Epithelial cell of esophagus (primary cell): Measurements from ENCODE around the gene SFI1.

Experiments
- DNase-seq: peaks from one replicate; pipeline ENCODE4 v3.0.0; 2010; ENCODE audit warnings: low read depth
- H3K4me3 ChIP-seq: 2 replicates; pipeline ENCODE4 v1.5.1; 2011; ENCODE audit warnings: mild to moderate bottlenecking, low read length, control low read depth
- TF ChIP-seq, protein P1 (sequence below): IDR thresholded peaks from 2 replicates; pipeline ENCODE4 v1.5.1; 2011; ENCODE audit warnings: low read depth, mild to moderate bottlenecking, low read length, control low read depth, inconsistent platforms; ENCODE audit not compliant: insufficient read depth; ENCODE audit errors: missing control alignments

SFI1 gene, protein sequence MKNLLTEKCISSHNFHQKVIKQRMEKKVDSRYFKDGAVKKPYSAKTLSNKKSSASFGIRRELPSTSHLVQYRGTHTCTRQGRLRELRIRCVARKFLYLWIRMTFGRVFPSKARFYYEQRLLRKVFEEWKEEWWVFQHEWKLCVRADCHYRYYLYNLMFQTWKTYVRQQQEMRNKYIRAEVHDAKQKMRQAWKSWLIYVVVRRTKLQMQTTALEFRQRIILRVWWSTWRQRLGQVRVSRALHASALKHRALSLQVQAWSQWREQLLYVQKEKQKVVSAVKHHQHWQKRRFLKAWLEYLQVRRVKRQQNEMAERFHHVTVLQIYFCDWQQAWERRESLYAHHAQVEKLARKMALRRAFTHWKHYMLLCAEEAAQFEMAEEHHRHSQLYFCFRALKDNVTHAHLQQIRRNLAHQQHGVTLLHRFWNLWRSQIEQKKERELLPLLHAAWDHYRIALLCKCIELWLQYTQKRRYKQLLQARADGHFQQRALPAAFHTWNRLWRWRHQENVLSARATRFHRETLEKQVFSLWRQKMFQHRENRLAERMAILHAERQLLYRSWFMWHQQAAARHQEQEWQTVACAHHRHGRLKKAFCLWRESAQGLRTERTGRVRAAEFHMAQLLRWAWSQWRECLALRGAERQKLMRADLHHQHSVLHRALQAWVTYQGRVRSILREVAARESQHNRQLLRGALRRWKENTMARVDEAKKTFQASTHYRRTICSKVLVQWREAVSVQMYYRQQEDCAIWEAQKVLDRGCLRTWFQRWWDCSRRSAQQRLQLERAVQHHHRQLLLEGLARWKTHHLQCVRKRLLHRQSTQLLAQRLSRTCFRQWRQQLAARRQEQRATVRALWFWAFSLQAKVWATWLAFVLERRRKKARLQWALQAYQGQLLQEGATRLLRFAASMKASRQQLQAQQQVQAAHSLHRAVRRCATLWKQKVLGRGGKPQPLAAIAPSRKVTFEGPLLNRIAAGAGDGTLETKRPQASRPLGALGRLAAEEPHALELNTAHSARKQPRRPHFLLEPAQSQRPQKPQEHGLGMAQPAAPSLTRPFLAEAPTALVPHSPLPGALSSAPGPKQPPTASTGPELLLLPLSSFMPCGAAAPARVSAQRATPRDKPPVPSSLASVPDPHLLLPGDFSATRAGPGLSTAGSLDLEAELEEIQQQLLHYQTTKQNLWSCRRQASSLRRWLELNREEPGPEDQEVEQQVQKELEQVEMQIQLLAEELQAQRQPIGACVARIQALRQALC

GRCh38 chr22:31496007-31496734 is at the start of gene SFI1:
SFI1 (plus strand) TSS chr22:31496536; CDS start chr22:31508285, 11,749 bp downstream.
- H3K4me3 ChIP-seq, result peak within 1 kb of the TSS; percentile 83
- peak; percentile 91 for DNase-seq
- TF ChIP-seq, protein P1, sequence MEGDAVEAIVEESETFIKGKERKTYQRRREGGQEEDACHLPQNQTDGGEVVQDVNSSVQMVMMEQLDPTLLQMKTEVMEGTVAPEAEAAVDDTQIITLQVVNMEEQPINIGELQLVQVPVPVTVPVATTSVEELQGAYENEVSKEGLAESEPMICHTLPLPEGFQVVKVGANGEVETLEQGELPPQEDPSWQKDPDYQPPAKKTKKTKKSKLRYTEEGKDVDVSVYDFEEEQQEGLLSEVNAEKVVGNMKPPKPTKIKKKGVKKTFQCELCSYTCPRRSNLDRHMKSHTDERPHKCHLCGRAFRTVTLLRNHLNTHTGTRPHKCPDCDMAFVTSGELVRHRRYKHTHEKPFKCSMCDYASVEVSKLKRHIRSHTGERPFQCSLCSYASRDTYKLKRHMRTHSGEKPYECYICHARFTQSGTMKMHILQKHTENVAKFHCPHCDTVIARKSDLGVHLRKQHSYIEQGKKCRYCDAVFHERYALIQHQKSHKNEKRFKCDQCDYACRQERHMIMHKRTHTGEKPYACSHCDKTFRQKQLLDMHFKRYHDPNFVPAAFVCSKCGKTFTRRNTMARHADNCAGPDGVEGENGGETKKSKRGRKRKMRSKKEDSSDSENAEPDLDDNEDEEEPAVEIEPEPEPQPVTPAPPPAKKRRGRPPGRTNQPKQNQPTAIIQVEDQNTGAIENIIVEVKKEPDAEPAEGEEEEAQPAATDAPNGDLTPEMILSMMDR, result peak; percentile 18

- H3K4me3 ChIP-seq, result no peak overlapping the region
- TF ChIP-seq, protein P1, result no peak
- no peak for DNase-seq
These were observed 49.6 kb upstream of the SFI1 start for GRCh38 chr22:31446767-31447166.

- TF ChIP-seq, protein P1, result no peak
- no peak for DNase-seq
- H3K4me3 ChIP-seq, result no peak overlapping the region
These were observed 49.0 kb upstream of the SFI1 start for GRCh38 chr22:31447337-31447736.

GRCh38 chr22:31448382-31448781 is 48.0 kb upstream of the SFI1 start:
- no peak for DNase-seq
- no peak overlapping the region for H3K4me3 ChIP-seq
- TF ChIP-seq, protein P1, result no peak

DNA sequence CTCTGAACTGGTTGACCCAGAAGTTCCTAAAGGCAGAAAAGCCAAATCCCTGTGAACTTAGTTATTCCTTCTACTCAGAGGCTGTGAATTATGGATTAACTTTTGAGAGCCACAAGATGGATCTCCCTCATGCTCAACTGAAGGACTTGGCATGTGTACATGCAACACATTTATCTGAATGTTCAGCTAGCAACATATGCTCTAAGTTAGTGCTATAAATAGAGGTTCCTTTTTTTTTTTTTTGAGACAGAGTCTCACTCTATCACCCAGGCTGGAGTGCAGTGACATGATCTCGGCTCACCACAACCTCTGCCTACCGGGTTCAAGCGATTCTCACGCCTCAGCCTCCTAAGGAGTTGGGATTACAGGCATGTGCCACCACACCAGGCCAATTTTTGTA is 46.8 kb upstream of the SFI1 start:
- TF ChIP-seq, protein P1, result no peak
- H3K4me3 ChIP-seq, result no peak overlapping the region
- DNase-seq, result no peak

GRCh38 chr22:31451709-31452571 is 44.4 kb upstream of the SFI1 start:
- TF ChIP-seq, protein P1, result peak; percentile 70
- DNase-seq, result peak; percentile 60
- H3K4me3 ChIP-seq, result no peak overlapping the region
